HepG2 (cell line): ENCODE data around the gene CIAO2A. TPM values are rescaled to one million over a fixed set of nuclear protein-coding genes. Genes with fewer than 3 reads are reported as not detected.
A peak's percentile ranks its signal among the peaks of the same experiment; 100 is the strongest.

ENCODE experiments used
- ATM ChIP-seq: fragments of 450-650 bp; IDR thresholded peaks from 2 replicates; pipeline ENCODE4 v1.7.1; 2017; ENCODE audit warnings: mild to moderate bottlenecking, borderline replicate concordance
- CEBPG ChIP-seq: IDR thresholded peaks from 2 replicates; pipeline ENCODE4 v1.6.1; 2016
- ELF4 ChIP-seq: sonication (generic); formaldehyde crosslinking; IDR thresholded peaks from 2 replicates; pipeline ENCODE4 v1.5.0; 2020; ENCODE audit warnings: missing genetic modification reagents, mild to moderate bottlenecking, moderate library complexity, borderline replicate concordance
- HDAC1 ChIP-seq: sonication (generic); formaldehyde crosslinking; IDR thresholded peaks from 2 replicates; pipeline ENCODE4 v1.5.1; 2020; ENCODE audit warnings: mild to moderate bottlenecking, missing genetic modification reagents
- HOXA3 ChIP-seq: sonication (generic); formaldehyde crosslinking; IDR thresholded peaks from 2 replicates; pipeline ENCODE4 v1.5.0; 2020; ENCODE audit warnings: missing genetic modification reagents
- JUND ChIP-seq: sonication (generic); formaldehyde crosslinking; IDR thresholded peaks from 2 replicates; pipeline ENCODE4 v1.8.0; 2022; ENCODE audit warnings: mild to moderate bottlenecking, missing genetic modification reagents
- KDM6A ChIP-seq: IDR thresholded peaks from 2 replicates; pipeline ENCODE4 v1.6.1; 2016; ENCODE audit warnings: low read depth
- KLF13 ChIP-seq: sonication (generic); formaldehyde crosslinking; IDR thresholded peaks from 2 replicates; pipeline ENCODE4 v1.4.0; 2020; ENCODE audit warnings: mild to moderate bottlenecking, missing genetic modification reagents
- MZF1 ChIP-seq: sonication (generic); formaldehyde crosslinking; IDR thresholded peaks from 2 replicates; pipeline ENCODE4 v1.8.1; 2023; ENCODE audit warnings: mild to moderate bottlenecking, missing genetic modification reagents, borderline replicate concordance
- RBAK ChIP-seq: sonication (generic); formaldehyde crosslinking; IDR thresholded peaks from 2 replicates; pipeline ENCODE4 v1.5.1; 2020; ENCODE audit warnings: mild to moderate bottlenecking, missing genetic modification reagents
- SALL2 ChIP-seq: sonication (generic); formaldehyde crosslinking; IDR thresholded peaks from 2 replicates; pipeline ENCODE4 v1.8.1; 2023; ENCODE audit warnings: mild to moderate bottlenecking, missing genetic modification reagents, inconsistent platforms
- SNAI1 ChIP-seq: sonication (generic); formaldehyde crosslinking; IDR thresholded peaks from 2 replicates; pipeline ENCODE4 v1.5.0; 2020; ENCODE audit warnings: mild to moderate bottlenecking, missing genetic modification reagents, borderline replicate concordance
- SOX13 ChIP-seq, 3 experiments: fragments of 450-650 bp in 1 of 3; sonication (generic) in 1 of 3; formaldehyde crosslinking in 1 of 3; IDR thresholded peaks in 2 of 3; conservative IDR thresholded peaks in 1 of 3; 2 replicates each; pipeline versions ENCODE4 v1.5.0 to v1.6.1; 2016 to 2020; ENCODE audit warnings: antibody characterized with exemption in 1 of 3, mild to moderate bottlenecking in 1 of 3, missing compliant biosample characterization in 1 of 3, missing genetic modification reagents in 1 of 3, moderate library complexity in 1 of 3
- STAG1 ChIP-seq: sonication (generic); formaldehyde crosslinking; IDR thresholded peaks from 2 replicates; pipeline ENCODE4 v1.4.0; 2020; ENCODE audit warnings: missing genetic modification reagents
- STAT5B ChIP-seq: sonication (generic); formaldehyde crosslinking; IDR thresholded peaks from 2 replicates; pipeline ENCODE4 v1.4.0; 2020; ENCODE audit warnings: missing genetic modification reagents
- TAF1 ChIP-seq: sonication (generic); formaldehyde crosslinking; IDR thresholded peaks from 2 replicates; pipeline ENCODE4 v1.4.0; 2020; ENCODE audit warnings: missing genetic modification reagents
- ZNF160 ChIP-seq: sonication (generic); formaldehyde crosslinking; IDR thresholded peaks from 2 replicates; pipeline ENCODE4 v1.8.0; 2022; ENCODE audit warnings: mild to moderate bottlenecking, inconsistent platforms, missing genetic modification reagents
- ZNF335 ChIP-seq: sonication (generic); formaldehyde crosslinking; IDR thresholded peaks from 2 replicates; pipeline ENCODE4 v1.4.0; 2020; ENCODE audit warnings: missing genetic modification reagents
- ZNF501 ChIP-seq: sonication (generic); formaldehyde crosslinking; IDR thresholded peaks from 2 replicates; pipeline ENCODE4 v1.5.1; 2020; ENCODE audit warnings: mild to moderate bottlenecking, moderate library complexity, missing genetic modification reagents
- ZNF644 ChIP-seq: IDR thresholded peaks from 2 replicates; pipeline ENCODE4 v1.6.1; 2016; ENCODE audit warnings: low read depth
- ZNF781 ChIP-seq: sonication (generic); formaldehyde crosslinking; IDR thresholded peaks from 2 replicates; pipeline ENCODE4 v1.5.1; 2020; ENCODE audit warnings: borderline replicate concordance, mild to moderate bottlenecking, missing genetic modification reagents; ENCODE audit errors: not compliant biosample characterization
- ZNF839 ChIP-seq: sonication (generic); formaldehyde crosslinking; IDR thresholded peaks from 2 replicates; pipeline ENCODE4 v1.4.0; 2020; ENCODE audit warnings: missing genetic modification reagents, mild to moderate bottlenecking, borderline replicate concordance
- ZSCAN29 ChIP-seq: sonication (generic); formaldehyde crosslinking; conservative IDR thresholded peaks from 2 replicates; pipeline ENCODE4 v1.4.0; 2020; ENCODE audit warnings: mild to moderate bottlenecking, missing genetic modification reagents
- ZSCAN31 ChIP-seq: sonication (generic); formaldehyde crosslinking; IDR thresholded peaks from 2 replicates; pipeline ENCODE4 v1.5.0; 2020; ENCODE audit warnings: low read depth, mild to moderate bottlenecking, missing genetic modification reagents
- polyA plus RNA-seq, 8 experiments: library from polyadenylated mRNA; depleted of rRNA in 3 of 8; stranded (reverse) in 7 of 8; unstranded in 1 of 8; fragments of >200 nt; fragmentation: Illumina TruSeq in 4 of 8; extraction: Trizol in 4 of 8; gene quantifications; 2 replicates each; pipeline versions ENCODE4 v1.2.1 to v1.2.3, GENCODE V29; 2011 to 2016; ENCODE audit warnings: low read depth in 4 of 8, missing spikeins in 1 of 8, mixed read lengths in 1 of 8; ENCODE audit not compliant: insufficient read depth in 1 of 8
- total RNA-seq, 5 experiments: library from RNA; depleted of rRNA; stranded (reverse); fragments of >200 nt; fragmentation: Illumina TruSeq; extraction: Trizol; gene quantifications; 2 replicates each; pipeline ENCODE4 v1.2.3, GENCODE V29; 2016; ENCODE audit warnings: low read depth in 1 of 5
- TF ChIP-seq, protein P1 (sequence below): sonication (generic); formaldehyde crosslinking; IDR thresholded peaks from 2 replicates; pipeline ENCODE4 v1.5.0; 2020; ENCODE audit warnings: mild to moderate bottlenecking, missing genetic modification reagents, borderline replicate concordance
- TF ChIP-seq, protein P2 (sequence below): sonication (generic); formaldehyde crosslinking; IDR thresholded peaks from 2 replicates; pipeline ENCODE4 v1.8.0; 2022; ENCODE audit warnings: mild to moderate bottlenecking, missing genetic modification reagents

Gene CIAO2A
- total and polyA plus RNA-seq, 2 of the 13 experiments (the other 11 are each of a cell fraction or from before 2014, with no cell fraction given), result 83.0 to 100 TPM

DNA sequence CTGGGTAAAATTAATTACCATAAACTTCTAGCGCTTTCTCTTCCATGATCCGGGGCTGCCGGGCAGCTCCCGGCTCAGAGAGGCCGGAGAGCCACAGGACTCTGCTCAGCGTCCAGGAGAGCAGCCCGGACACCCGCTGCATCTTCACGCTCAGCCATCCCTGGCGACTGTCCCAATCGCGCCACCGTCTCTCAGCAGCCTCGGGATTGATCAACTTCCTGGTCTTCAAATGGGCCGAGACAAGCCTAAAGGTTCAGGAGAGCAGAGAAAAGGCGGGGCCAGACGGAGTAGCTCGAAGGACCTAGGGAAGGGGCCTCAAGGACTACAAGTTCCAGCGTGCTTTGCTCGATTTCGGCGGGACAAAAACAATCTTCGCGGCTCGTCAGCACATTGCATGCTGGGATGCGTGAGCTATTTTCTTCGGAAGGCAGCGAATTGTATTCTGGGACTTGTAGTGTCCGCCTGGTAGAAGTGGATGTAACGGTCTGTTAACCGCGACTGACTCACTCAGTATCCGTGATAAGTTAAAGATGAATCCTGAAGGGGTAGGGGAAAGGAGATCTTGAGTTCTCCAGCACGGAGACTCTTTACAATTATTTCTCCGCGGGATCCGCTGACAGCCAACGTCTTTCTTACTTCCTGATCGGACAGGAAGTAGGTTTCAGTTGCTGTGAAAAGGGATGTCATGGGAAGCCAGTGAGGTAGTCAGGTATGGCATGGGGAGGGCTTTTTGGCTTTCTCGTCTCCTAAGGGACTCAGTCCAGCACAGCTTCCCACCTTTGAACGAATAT is at the start of gene CIAO2A (continued):
- TF ChIP-seq ZNF160 (CRISPR knock-in tag) (no peak), ATM (no peak), MZF1 (CRISPR knock-in tag) (no peak), ZSCAN31 (CRISPR knock-in tag) (peak; percentile 66), ZNF839 (no peak), HOXA3 (peak; percentile 95), SOX13 (IDR thresholded peaks at IDR 0.05) (no peak), SOX13 (CRISPR knock-in tag; conservative IDR thresholded peaks at IDR 0.05 in 1 of 2, IDR thresholded peaks at IDR 0.05 in 1 of 2) (peak in 1 of 2 experiments; percentile 9; a peak in 1 of 4 replicates), ZNF781 (CRISPR knock-in tag) (peak; percentile 15), ZNF335 (peak; percentile 97), KLF13 (CRISPR knock-in tag) (no peak), ZSCAN29 (CRISPR knock-in tag) (0 out of 2 replicates have a peak, but pooled peaks have one; percentile 13), STAG1 (CRISPR knock-in tag) (no peak), JUND (CRISPR knock-in tag) (peak; percentile 34; the same call in 1 of the 2 replicates), KDM6A (CRISPR knock-in tag) (no peak), CEBPG (CRISPR knock-in tag) (peak; percentile 65), ZNF644 (CRISPR knock-in tag) (no peak), RBAK (CRISPR knock-in tag) (no peak), STAT5B (CRISPR knock-in tag) (no peak), SALL2 (no peak), TAF1 (CRISPR knock-in tag) (no peak; the same call in 1 of the 2 replicates), SNAI1 (CRISPR knock-in tag) (no peak), ZNF501 (CRISPR knock-in tag) (peak; percentile 88), ELF4 (CRISPR knock-in tag) (peak; percentile 93), HDAC1 (peak; percentile 62)
- TF ChIP-seq, protein P1, sequence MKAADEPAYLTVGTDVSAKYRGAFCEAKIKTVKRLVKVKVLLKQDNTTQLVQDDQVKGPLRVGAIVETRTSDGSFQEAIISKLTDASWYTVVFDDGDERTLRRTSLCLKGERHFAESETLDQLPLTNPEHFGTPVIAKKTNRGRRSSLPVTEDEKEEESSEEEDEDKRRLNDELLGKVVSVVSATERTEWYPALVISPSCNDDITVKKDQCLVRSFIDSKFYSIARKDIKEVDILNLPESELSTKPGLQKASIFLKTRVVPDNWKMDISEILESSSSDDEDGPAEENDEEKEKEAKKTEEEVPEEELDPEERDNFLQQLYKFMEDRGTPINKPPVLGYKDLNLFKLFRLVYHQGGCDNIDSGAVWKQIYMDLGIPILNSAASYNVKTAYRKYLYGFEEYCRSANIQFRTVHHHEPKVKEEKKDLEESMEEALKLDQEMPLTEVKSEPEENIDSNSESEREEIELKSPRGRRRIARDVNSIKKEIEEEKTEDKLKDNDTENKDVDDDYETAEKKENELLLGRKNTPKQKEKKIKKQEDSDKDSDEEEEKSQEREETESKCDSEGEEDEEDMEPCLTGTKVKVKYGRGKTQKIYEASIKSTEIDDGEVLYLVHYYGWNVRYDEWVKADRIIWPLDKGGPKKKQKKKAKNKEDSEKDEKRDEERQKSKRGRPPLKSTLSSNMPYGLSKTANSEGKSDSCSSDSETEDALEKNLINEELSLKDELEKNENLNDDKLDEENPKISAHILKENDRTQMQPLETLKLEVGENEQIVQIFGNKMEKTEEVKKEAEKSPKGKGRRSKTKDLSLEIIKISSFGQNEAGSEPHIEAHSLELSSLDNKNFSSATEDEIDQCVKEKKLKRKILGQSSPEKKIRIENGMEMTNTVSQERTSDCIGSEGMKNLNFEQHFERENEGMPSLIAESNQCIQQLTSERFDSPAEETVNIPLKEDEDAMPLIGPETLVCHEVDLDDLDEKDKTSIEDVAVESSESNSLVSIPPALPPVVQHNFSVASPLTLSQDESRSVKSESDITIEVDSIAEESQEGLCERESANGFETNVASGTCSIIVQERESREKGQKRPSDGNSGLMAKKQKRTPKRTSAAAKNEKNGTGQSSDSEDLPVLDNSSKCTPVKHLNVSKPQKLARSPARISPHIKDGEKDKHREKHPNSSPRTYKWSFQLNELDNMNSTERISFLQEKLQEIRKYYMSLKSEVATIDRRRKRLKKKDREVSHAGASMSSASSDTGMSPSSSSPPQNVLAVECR (CRISPR knock-in tag), result peak; percentile 36; the same call in 1 of the 2 replicates
- TF ChIP-seq, protein P2, sequence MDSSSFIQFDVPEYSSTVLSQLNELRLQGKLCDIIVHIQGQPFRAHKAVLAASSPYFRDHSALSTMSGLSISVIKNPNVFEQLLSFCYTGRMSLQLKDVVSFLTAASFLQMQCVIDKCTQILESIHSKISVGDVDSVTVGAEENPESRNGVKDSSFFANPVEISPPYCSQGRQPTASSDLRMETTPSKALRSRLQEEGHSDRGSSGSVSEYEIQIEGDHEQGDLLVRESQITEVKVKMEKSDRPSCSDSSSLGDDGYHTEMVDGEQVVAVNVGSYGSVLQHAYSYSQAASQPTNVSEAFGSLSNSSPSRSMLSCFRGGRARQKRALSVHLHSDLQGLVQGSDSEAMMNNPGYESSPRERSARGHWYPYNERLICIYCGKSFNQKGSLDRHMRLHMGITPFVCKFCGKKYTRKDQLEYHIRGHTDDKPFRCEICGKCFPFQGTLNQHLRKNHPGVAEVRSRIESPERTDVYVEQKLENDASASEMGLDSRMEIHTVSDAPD, result no peak
